ENCODE results near the gene ATP2C2. TPM values are rescaled to one million over a fixed set of nuclear protein-coding genes. Genes with fewer than 3 reads are reported as not detected.
"Not testable (repeated sequence)": the region's sequence is repeated elsewhere in the genome, so short reads cannot be mapped to it uniquely, and the experiment has no call there.

Gene ATP2C2
- polyA plus RNA-seq, 3 donors = 0.52 to 1.8 (median 0.98) TPM

GRCh38 chr16:84408314-84408690, 40.0 kb downstream of the ATP2C2 start:
- no peak for DNase-seq (ENCODE audit: extremely low read depth in 1 of 11, low read depth in 9 of 11, low spot score in 4 of 11)

- DNase-seq (ENCODE audit: extremely low read depth in 1 of 11, low read depth in 9 of 11, low spot score in 4 of 11) = no peak
Observed at GRCh38 chr16:84408856-84409255, 40.5 kb downstream of the ATP2C2 start.

- no peak for DNase-seq (ENCODE audit: extremely low read depth in 1 of 11, low read depth in 9 of 11, low spot score in 4 of 11)
Observed at GRCh38 chr16:84410361-84411138, 42.2 kb downstream of the ATP2C2 start.

- no peak for DNase-seq (ENCODE audit: extremely low read depth in 1 of 11, low read depth in 9 of 11, low spot score in 4 of 11)
Observed at GRCh38 chr16:84411768-84412167, 43.4 kb downstream of the ATP2C2 start.

GRCh38 chr16:84412262-84412661, 43.9 kb downstream of the ATP2C2 start:
- DNase-seq (ENCODE audit: extremely low read depth in 1 of 11, low read depth in 9 of 11, low spot score in 4 of 11) = no peak

- DNase-seq (ENCODE audit: extremely low read depth in 1 of 11, low read depth in 9 of 11, low spot score in 4 of 11) = no peak
Observed at GRCh38 chr16:84413244-84414004, 45.1 kb downstream of the ATP2C2 start.

GRCh38 chr16:84414789-84415326, 46.5 kb downstream of the ATP2C2 start:
- DNase-seq (ENCODE audit: extremely low read depth in 1 of 11, low read depth in 9 of 11, low spot score in 4 of 11) = no peak

GRCh38 chr16:84416407-84417321, 48.3 kb downstream of the ATP2C2 start:
- no peak for DNase-seq (ENCODE audit: extremely low read depth in 1 of 11, low read depth in 9 of 11, low spot score in 4 of 11)

GRCh38 chr16:84418056-84418849, 49.9 kb downstream of the ATP2C2 start:
- no peak for DNase-seq (ENCODE audit: extremely low read depth in 1 of 11, low read depth in 9 of 11, low spot score in 4 of 11)

- DNase-seq (ENCODE audit: extremely low read depth in 1 of 11, low read depth in 9 of 11, low spot score in 4 of 11) = no peak
Observed at GRCh38 chr16:84419730-84420129, 51.4 kb downstream of the ATP2C2 start.

- DNase-seq (ENCODE audit: extremely low read depth in 1 of 11, low read depth in 9 of 11, low spot score in 4 of 11) = not testable (repeated sequence)
Observed at GRCh38 chr16:84420556-84420955, 52.2 kb downstream of the ATP2C2 start.

- DNase-seq (ENCODE audit: extremely low read depth in 1 of 11, low read depth in 9 of 11, low spot score in 4 of 11) = no peak
Observed at GRCh38 chr16:84421081-84421937, 53.0 kb downstream of the ATP2C2 start.

- no peak for DNase-seq (ENCODE audit: extremely low read depth in 1 of 11, low read depth in 9 of 11, low spot score in 4 of 11)
Observed at GRCh38 chr16:84421938-84422220, 53.5 kb downstream of the ATP2C2 start.

GRCh38 chr16:84423416-84423837, 55.1 kb downstream of the ATP2C2 start:
- no peak for DNase-seq (ENCODE audit: extremely low read depth in 1 of 11, low read depth in 9 of 11, low spot score in 4 of 11)

GRCh38 chr16:84425696-84426095, 57.4 kb downstream of the ATP2C2 start:
- DNase-seq (ENCODE audit: extremely low read depth in 1 of 11, low read depth in 9 of 11, low spot score in 4 of 11) = no peak

GRCh38 chr16:84426804-84427203, 58.5 kb downstream of the ATP2C2 start:
- no peak for DNase-seq (ENCODE audit: extremely low read depth in 1 of 11, low read depth in 9 of 11, low spot score in 4 of 11)

GRCh38 chr16:84427553-84427952, 59.2 kb downstream of the ATP2C2 start:
- DNase-seq (ENCODE audit: extremely low read depth in 1 of 11, low read depth in 9 of 11, low spot score in 4 of 11) = no peak

GRCh38 chr16:84430860-84431259, 62.5 kb downstream of the ATP2C2 start:
- no peak for DNase-seq (ENCODE audit: extremely low read depth in 1 of 11, low read depth in 9 of 11, low spot score in 4 of 11)
